NB4 (cell line): ENCODE data around the gene NFATC4.

ENCODE experiments used
- DNase-seq: peaks from one replicate; pipeline ENCODE4 v3.0.0; 2010; ENCODE audit warnings: low read depth
- H3K4me3 ChIP-seq: one replicate; pipeline ENCODE4 v1.5.1; 2011; ENCODE audit warnings: mild to moderate bottlenecking, low read depth, low read length, moderate library complexity
- CTCF ChIP-seq: IDR thresholded peaks from one replicate; pipeline ENCODE4 v1.5.1; 2012; ENCODE audit warnings: low read depth, low read length
- MAX ChIP-seq: IDR thresholded peaks from 2 replicates; pipeline ENCODE4 v1.6.1; 2011; ENCODE audit warnings: low read depth, low read length
- MYC ChIP-seq: IDR thresholded peaks from 2 replicates; pipeline ENCODE4 v1.6.1; 2011; ENCODE audit warnings: low read depth, low read length
- POLR2A ChIP-seq: IDR thresholded peaks from 2 replicates; pipeline ENCODE4 v1.6.1; 2011; ENCODE audit warnings: mild to moderate bottlenecking; ENCODE audit not compliant: insufficient read length; ENCODE audit errors: extremely low read depth

Gene NFATC4

GRCh38 chr14:24343795-24344660 lies 24.0 kb upstream of the NFATC4 start:
- DNase-seq: no peak

GRCh38 chr14:24347134-24347533 lies 20.9 kb upstream of the NFATC4 start:
- no peak overlapping the region for H3K4me3 ChIP-seq
- no peak for DNase-seq
- no peak for TF ChIP-seq CTCF
- TF ChIP-seq MAX: no peak
- no peak for TF ChIP-seq POLR2A
- TF ChIP-seq MYC: no peak

More at GRCh38 chr14:24343795-24344660, 24.0 kb upstream of the NFATC4 start:
- H3K4me3 ChIP-seq: no peak overlapping the region
- TF ChIP-seq MYC (no peak), POLR2A (no peak), MAX (no peak), CTCF (no peak)

- TF ChIP-seq MYC: no peak
- no peak for TF ChIP-seq POLR2A
- TF ChIP-seq MAX: no peak
- no peak for TF ChIP-seq CTCF
- no peak for DNase-seq
- H3K4me3 ChIP-seq: no peak overlapping the region
Observed at GRCh38 chr14:24348186-24348585, 19.8 kb upstream of the NFATC4 start.

GRCh38 chr14:24349742-24350141 lies 18.2 kb upstream of the NFATC4 start:
- no peak for DNase-seq
- no peak overlapping the region for H3K4me3 ChIP-seq
- TF ChIP-seq CTCF: no peak
- no peak for TF ChIP-seq MAX
- TF ChIP-seq MYC: no peak
- TF ChIP-seq POLR2A: no peak

- H3K4me3 ChIP-seq: no peak overlapping the region
- no peak for DNase-seq
- TF ChIP-seq MYC (no peak), CTCF (no peak)
Observed at GRCh38 chr14:24351517-24351916, 16.5 kb upstream of the NFATC4 start.
